Left ventricle myocardium superior (tissue), 1 donor: ENCODE results near the gene ATP13A1. TPM values are rescaled to one million over a fixed set of nuclear protein-coding genes. Genes with fewer than 3 reads are reported as not detected.
A peak's percentile ranks its signal among the peaks of the same experiment; 100 is the strongest.
"Not testable (repeated sequence)": the region's sequence is repeated elsewhere in the genome, so short reads cannot be mapped to it uniquely, and the experiment has no call there.

Experiments used
- ATAC-seq: fragments of 200-7000 bp; cut with Tn5 transposase; one replicate; pipeline ENCODE4 v1.9.1; 2020; ENCODE audit warnings: mild to moderate bottlenecking, moderate library complexity
- DNase-seq: peaks from one replicate; pipeline ENCODE4 v3.0.0-alpha.2; 2020
- intact Hi-C: fragments of 100-400 bp; cut with micrococcal nuclease; formaldehyde crosslinking; loops from one replicate; pipeline ENCODE4 v1.11.0; 2022
- total RNA-seq: library from RNA; stranded (reverse); fragmentation: NEBNext Ultra II Directional; extraction: Animal tissue kit (Norgen Biotek cat#: 25700); gene quantifications from one replicate; pipeline ENCODE4 v1.2.1, GENCODE V29; 2021
- donor health status: DM: no; HTN: yes; CAD: no; lungs with severe emphysema.

Gene ATP13A1
- total RNA-seq, 1 donor from 2014 or later: 21.6 TPM

- peak; percentile 42 for ATAC-seq
These were observed 34.9 kb downstream of the ATP13A1 start for GRCh38 chr19:19628501-19629134.

GRCh38 chr19:19627621-19628500, 35.6 kb downstream of the ATP13A1 start, which contains the start of gene LPAR2:
Gene LPAR2 (minus strand): TSS chr19:19628220. CDS start chr19:19627275, 945 bp downstream.
- DNase-seq (peak; percentile 44), ATAC-seq (peak; percentile 61)
- intact Hi-C loops: no loop called here

More at GRCh38 chr19:19628501-19629134, 34.9 kb downstream of the ATP13A1 start:
- intact Hi-C loops: no loop called here
- no peak for DNase-seq

GRCh38 chr19:19626516-19627472, 36.7 kb downstream of the ATP13A1 start:
- ATAC-seq: no peak
- DNase-seq: no peak
- intact Hi-C loops: no loop called here

GRCh38 chr19:19624032-19624570, 39.4 kb downstream of the ATP13A1 start:
- DNase-seq (no peak), ATAC-seq (no peak)
- intact Hi-C loops: no loop called here

GRCh38 chr19:19623383-19623782, 40.1 kb downstream of the ATP13A1 start:
- ATAC-seq (no peak), DNase-seq (no peak)
- intact Hi-C loops: no loop called here

GRCh38 chr19:19619849-19620210, 43.6 kb downstream of the ATP13A1 start:
- ATAC-seq: no peak
- intact Hi-C loops: no loop called here
- no peak for DNase-seq

GRCh38 chr19:19619181-19619848, 44.2 kb downstream of the ATP13A1 start:
- ATAC-seq (no peak), DNase-seq (no peak)
- intact Hi-C loops: no loop called here

GRCh38 chr19:19618219-19619051, 45.0 kb downstream of the ATP13A1 start, which contains the start of gene PBX4:
Gene PBX4 (minus strand): TSS chr19:19618687. CDS start chr19:19618629, 58 bp downstream.
- intact Hi-C loops: no loop called here
- DNase-seq: peak; percentile 93
- peak; percentile 97 for ATAC-seq

GRCh38 chr19:19615086-19615485, 48.4 kb downstream of the ATP13A1 start:
- no peak for ATAC-seq
- no peak for DNase-seq
- intact Hi-C loops: no loop called here

GRCh38 chr19:19613506-19613905, 50.0 kb downstream of the ATP13A1 start:
- intact Hi-C loops: no loop called here
- DNase-seq (no peak), ATAC-seq (no peak)

- DNase-seq (no peak), ATAC-seq (no peak)
- intact Hi-C loops: no loop called here
These were observed 52.9 kb downstream of the ATP13A1 start for GRCh38 chr19:19610376-19611202.

- intact Hi-C loops, ATAC-seq, DNase-seq: not testable (repeated sequence)
These were observed 56.8 kb downstream of the ATP13A1 start for GRCh38 chr19:19606686-19607085.

GRCh38 chr19:19606021-19606420, 57.5 kb downstream of the ATP13A1 start:
- no peak for ATAC-seq
- intact Hi-C loops: no loop called here
- DNase-seq: no peak

GRCh38 chr19:19602713-19603324, 60.7 kb downstream of the ATP13A1 start:
- intact Hi-C loops: no loop called here
- ATAC-seq (no peak), DNase-seq (no peak)

GRCh38 chr19:19602136-19602712, 61.3 kb downstream of the ATP13A1 start:
- DNase-seq (no peak), ATAC-seq (no peak)
- intact Hi-C loops: no loop called here

GRCh38 chr19:19600793-19601330, 62.6 kb downstream of the ATP13A1 start:
- intact Hi-C loops: no loop called here
- no peak for ATAC-seq

More at GRCh38 chr19:19600793-19601330, 62.6 kb downstream of the ATP13A1 start:
- DNase-seq: no peak
